ENCODE results near the gene PHLPP2. TPM values are rescaled to one million over a fixed set of nuclear protein-coding genes. Genes with fewer than 3 reads are reported as not detected.

The PHLPP2 gene, protein sequence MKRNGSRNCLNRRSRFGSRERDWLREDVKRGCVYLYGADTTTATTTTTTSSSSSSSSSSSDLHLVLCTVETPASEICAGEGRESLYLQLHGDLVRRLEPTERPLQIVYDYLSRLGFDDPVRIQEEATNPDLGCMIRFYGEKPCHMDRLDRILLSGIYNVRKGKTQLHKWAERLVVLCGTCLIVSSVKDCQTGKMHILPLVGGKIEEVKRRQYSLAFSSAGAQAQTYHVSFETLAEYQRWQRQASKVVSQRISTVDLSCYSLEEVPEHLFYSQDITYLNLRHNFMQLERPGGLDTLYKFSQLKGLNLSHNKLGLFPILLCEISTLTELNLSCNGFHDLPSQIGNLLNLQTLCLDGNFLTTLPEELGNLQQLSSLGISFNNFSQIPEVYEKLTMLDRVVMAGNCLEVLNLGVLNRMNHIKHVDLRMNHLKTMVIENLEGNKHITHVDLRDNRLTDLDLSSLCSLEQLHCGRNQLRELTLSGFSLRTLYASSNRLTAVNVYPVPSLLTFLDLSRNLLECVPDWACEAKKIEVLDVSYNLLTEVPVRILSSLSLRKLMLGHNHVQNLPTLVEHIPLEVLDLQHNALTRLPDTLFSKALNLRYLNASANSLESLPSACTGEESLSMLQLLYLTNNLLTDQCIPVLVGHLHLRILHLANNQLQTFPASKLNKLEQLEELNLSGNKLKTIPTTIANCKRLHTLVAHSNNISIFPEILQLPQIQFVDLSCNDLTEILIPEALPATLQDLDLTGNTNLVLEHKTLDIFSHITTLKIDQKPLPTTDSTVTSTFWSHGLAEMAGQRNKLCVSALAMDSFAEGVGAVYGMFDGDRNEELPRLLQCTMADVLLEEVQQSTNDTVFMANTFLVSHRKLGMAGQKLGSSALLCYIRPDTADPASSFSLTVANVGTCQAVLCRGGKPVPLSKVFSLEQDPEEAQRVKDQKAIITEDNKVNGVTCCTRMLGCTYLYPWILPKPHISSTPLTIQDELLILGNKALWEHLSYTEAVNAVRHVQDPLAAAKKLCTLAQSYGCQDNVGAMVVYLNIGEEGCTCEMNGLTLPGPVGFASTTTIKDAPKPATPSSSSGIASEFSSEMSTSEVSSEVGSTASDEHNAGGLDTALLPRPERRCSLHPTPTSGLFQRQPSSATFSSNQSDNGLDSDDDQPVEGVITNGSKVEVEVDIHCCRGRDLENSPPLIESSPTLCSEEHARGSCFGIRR (N-terminal part only)
- total RNA-seq = 11.4 and 13.2 TPM in 2 replicates

DNA sequence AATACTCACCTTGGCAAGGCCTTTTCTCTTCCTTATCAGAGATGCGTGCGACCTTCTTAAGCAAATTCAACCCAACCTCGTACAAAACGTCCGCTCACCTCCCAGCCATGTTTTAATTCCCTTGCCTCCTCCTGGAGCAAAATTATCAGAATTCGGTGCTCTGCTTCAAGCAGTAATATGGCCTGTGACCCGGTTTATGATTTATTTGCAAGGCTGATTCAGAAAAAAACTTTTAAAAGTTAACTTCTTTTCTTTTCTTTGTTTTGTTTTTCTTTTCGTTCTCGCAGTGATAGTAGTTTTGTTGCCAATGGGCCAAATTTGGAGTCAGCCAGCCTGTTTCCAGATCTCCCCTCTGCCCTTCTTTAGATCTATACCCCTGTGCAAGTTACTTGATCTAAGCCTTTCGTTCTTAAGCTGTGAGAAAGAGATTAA, at the start of gene PHLPP2:
Gene PHLPP2 (minus strand): TSS at position 382 of the 432 bp plus-strand sequence. CDS start 9,906 bp downstream, outside the sequence.

DNA sequence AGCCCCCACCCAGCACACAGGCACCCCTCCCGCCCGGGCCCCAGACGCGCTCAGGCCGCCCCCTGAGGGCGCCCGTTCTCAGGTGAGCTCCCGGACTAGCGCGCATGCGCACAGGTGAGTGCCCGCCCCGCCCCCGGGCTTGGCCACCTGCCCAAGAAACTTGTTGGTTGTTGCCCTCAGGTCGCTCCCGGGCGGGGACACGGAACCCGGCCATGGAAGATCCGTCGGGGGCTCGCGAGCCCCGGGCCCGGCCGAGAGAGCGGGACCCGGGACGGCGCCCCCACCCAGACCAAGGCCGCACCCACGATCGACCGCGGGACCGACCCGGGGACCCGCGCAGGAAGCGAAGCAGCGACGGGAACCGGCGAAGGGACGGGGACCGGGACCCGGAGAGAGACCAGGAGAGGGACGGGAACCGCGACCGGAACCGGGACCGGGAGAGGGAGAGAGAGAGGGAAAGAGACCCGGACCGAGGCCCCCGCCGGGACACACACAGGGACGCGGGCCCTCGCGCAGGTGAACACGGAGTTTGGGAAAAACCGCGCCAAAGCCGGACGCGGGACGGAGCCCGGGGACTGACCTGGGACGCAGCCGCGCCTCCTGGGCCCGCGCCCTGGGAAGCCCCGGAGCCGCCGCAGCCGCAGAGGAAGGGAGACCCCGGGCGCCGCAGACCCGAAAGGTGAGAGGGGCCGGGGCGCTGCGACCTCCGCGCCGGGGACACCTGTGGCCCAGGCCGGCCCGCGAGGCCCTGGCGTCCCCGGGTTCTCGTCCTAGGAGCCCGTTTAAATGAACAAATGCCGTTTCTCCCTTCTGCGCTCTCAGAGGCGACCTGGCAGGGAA, 98.3 kb downstream of the PHLPP2 start, which contains the start of gene MARVELD3:
Gene MARVELD3 (plus strand): TSS at position 167 of the 840 bp plus-strand sequence. CDS start 46 bp downstream, at position 213.

Other genes starting within 250 kb of the PHLPP2 start
- gene ZNF19, start 235.4 kb downstream of the PHLPP2 start, total RNA-seq = 2.9 and 4.0 TPM in 2 replicates
- not detected in 2 replicates for gene CHST4, start 198.3 kb downstream of the PHLPP2 start, total RNA-seq
- gene TAT, start 147.6 kb downstream of the PHLPP2 start, total RNA-seq = not detected in 2 replicates
- not detected in 2 replicates for gene MARVELD3, start 98.5 kb downstream of the PHLPP2 start, total RNA-seq
- 56.6 and 75.0 TPM in 2 replicates for gene AP1G1, start 84.1 kb upstream of the PHLPP2 start, total RNA-seq
- 9.1 and 11.1 TPM in 2 replicates for gene ATXN1L, start 121.3 kb upstream of the PHLPP2 start, total RNA-seq
- 3.4 and 5.2 TPM in 2 replicates for gene ZNF821, start 159.5 kb upstream of the PHLPP2 start, total RNA-seq
- 151 TPM in 2 replicates for gene IST1, start 170.8 kb upstream of the PHLPP2 start, total RNA-seq